CD4-positive, CD25-positive, alpha-beta regulatory T cell (primary cell): ENCODE measurements around the gene CDH24. TPM values are rescaled to one million over a fixed set of nuclear protein-coding genes. Genes with fewer than 3 reads are reported as not detected.

Experiments used
- ATAC-seq, 2 donors: fragments of 150-1000 bp; cut with Tn5 transposase; one replicate each; pipeline ENCODE4 v1.10.0; 2021; ENCODE audit warnings: low read depth in 2 of 2, moderate number of reproducible peaks in 2 of 2, moderate library complexity in 1 of 2
- DNase-seq, 3 donors: peaks; one replicate each; pipeline versions ENCODE4 v3.0.0 to v3.0.0-alpha.2; 2012 to 2022; ENCODE audit warnings: mixed read lengths in 1 of 3
- H3K27ac ChIP-seq: one replicate; pipeline ENCODE4 v1.7.0; 2013; ENCODE audit warnings: mild to moderate bottlenecking, low read length; ENCODE audit not compliant: insufficient read depth, poor library complexity, severe bottlenecking
- H3K27me3 ChIP-seq: one replicate; pipeline ENCODE4 v1.7.0; 2013; ENCODE audit warnings: low read length; ENCODE audit not compliant: control insufficient read depth, insufficient read depth
- H3K36me3 ChIP-seq: one replicate; pipeline ENCODE4 v1.7.0; 2013; ENCODE audit warnings: mild to moderate bottlenecking, low read length, moderate library complexity; ENCODE audit not compliant: control insufficient read depth, insufficient read depth
- H3K4me1 ChIP-seq: 2 replicates; pipeline ENCODE4 v1.7.0; 2013; ENCODE audit warnings: mild to moderate bottlenecking, low read length; ENCODE audit not compliant: insufficient read depth, control insufficient read depth, poor library complexity, severe bottlenecking
- H3K4me3 ChIP-seq: one replicate; pipeline ENCODE4 v1.7.0; 2013; ENCODE audit warnings: low read depth, mild to moderate bottlenecking, low read length, moderate library complexity
- H3K9me3 ChIP-seq, 2 experiments: 1 replicate in 1 of 2; 2 replicates in 1 of 2; pipeline ENCODE4 v1.7.0; 2013; ENCODE audit warnings: low read length in 2 of 2, mild to moderate bottlenecking in 1 of 2, moderate library complexity in 1 of 2; ENCODE audit not compliant: control insufficient read depth in 2 of 2
- H3K27ac Mint-ChIP-seq, 3 donors: one replicate each; pipeline ENCODE4 v1.8.0; 2020 to 2022; ENCODE audit warnings: mild to moderate bottlenecking in 3 of 3, mixed read lengths in 3 of 3, moderate library complexity in 2 of 3
- H3K27me3 Mint-ChIP-seq: one replicate; pipeline ENCODE4 v1.8.0; 2022; ENCODE audit warnings: mild to moderate bottlenecking, mixed read lengths
- H3K36me3 Mint-ChIP-seq: one replicate; pipeline ENCODE4 v1.8.0; 2020; ENCODE audit warnings: mixed read lengths
- H3K4me1 Mint-ChIP-seq, 4 donors: one replicate each; pipeline ENCODE4 v1.8.0; 2020 to 2022; ENCODE audit warnings: mixed read lengths in 4 of 4, mild to moderate bottlenecking in 1 of 4
- H3K4me3 Mint-ChIP-seq, 4 donors: one replicate each; pipeline ENCODE4 v1.8.0; 2020 to 2022; ENCODE audit warnings: mild to moderate bottlenecking in 4 of 4, mixed read lengths in 4 of 4, moderate library complexity in 3 of 4
- H3K9me3 Mint-ChIP-seq, 7 donors: one replicate each; pipeline ENCODE4 v1.8.0; 2020 to 2022; ENCODE audit warnings: mixed read lengths in 7 of 7, mild to moderate bottlenecking in 3 of 7, moderate library complexity in 2 of 7
- polyA plus RNA-seq, 4 donors: library from polyadenylated mRNA; unstranded; fragments of 300-500 nt; fragmentation: Illumina TruSeq; gene quantifications; one replicate each; pipeline ENCODE4 v1.2.3, GENCODE V29; 2021
- total RNA-seq: library from RNA; stranded (reverse); gene quantifications from one replicate; pipeline ENCODE4 v1.2.3, GENCODE V29; 2022

The CDH24 gene
- total and polyA plus RNA-seq, 5 donors from 2014 or later: 0.17 to 2.9 (median 0.29) TPM

GRCh38 chr14:23044840-23045239 lies 12.5 kb downstream of the CDH24 start:
- H3K27ac Mint-ChIP-seq: no peak overlapping the region
- no peaks in the 10 kb centered on the region for H3K27me3 ChIP-seq
- no peaks in the 10 kb centered on the region for H3K36me3 Mint-ChIP-seq
- no peaks in the 10 kb centered on the region for H3K9me3 Mint-ChIP-seq
- no peaks in the 10 kb centered on the region for H3K9me3 ChIP-seq
- H3K4me3 Mint-ChIP-seq: no peak overlapping the region
- H3K4me1 Mint-ChIP-seq: no peaks in the 10 kb centered on the region
- DNase-seq (no peak), ATAC-seq (no peak)
- peaks cover 5% of the 10 kb centered on the region for H3K27me3 Mint-ChIP-seq
- H3K36me3 ChIP-seq: no peaks in the 10 kb centered on the region
- H3K4me3 ChIP-seq: no peak overlapping the region
- no peaks in the 10 kb centered on the region for H3K4me1 ChIP-seq
- no peak overlapping the region for H3K27ac ChIP-seq

DNA sequence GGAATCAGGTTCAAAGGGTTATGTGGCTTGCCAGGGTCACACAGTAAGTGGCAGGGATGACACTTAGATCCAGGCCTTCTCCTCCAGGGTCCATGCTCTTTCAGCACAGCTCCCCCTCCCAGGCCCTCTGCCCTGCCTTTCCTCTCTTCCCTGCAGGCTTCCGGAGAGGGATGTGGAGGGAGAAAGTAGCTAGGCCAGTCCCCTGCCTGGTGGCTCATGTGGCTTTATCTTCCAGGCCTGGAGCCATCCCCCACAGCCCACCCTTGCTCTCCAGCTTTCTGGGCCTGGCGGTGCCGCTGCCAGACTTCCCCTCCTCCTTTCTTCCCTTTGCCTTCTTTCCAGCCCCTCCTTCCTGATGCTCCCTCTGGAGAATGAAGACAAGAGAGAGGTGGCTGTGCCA lies 13.6 kb downstream of the CDH24 start:
- Histone ChIP-seq H3K4me1 (no peaks in the 10 kb centered on the region), H3K27ac (no peak overlapping the region), H3K36me3 (no peaks in the 10 kb centered on the region), H3K9me3 (no peaks in the 10 kb centered on the region), H3K4me3 (no peak overlapping the region), H3K27me3 (no peaks in the 10 kb centered on the region)
- Mint-ChIP-seq H3K36me3 (no peaks in the 10 kb centered on the region), H3K27ac (no peak overlapping the region), H3K27me3 (peaks cover 8% of the 10 kb centered on the region), H3K4me3 (no peak overlapping the region), H3K9me3 (no peaks in the 10 kb centered on the region), H3K4me1 (peaks cover 0 to 2% (median 0%) of the 10 kb centered on the region in 4 donors)
- ATAC-seq: no peak
- DNase-seq: no peak

- H3K36me3 ChIP-seq: no peaks in the 10 kb centered on the region
- ATAC-seq (no peak), DNase-seq (no peak)
- Mint-ChIP-seq H3K4me3 (no peak overlapping the region), H3K9me3 (no peaks in the 10 kb centered on the region), H3K36me3 (no peaks in the 10 kb centered on the region), H3K27me3 (peaks cover 10% of the 10 kb centered on the region), H3K4me1 (peaks cover 0 to 4% (median 0%) of the 10 kb centered on the region in 4 donors), H3K27ac (no peak overlapping the region)
- no peaks in the 10 kb centered on the region for H3K27me3 ChIP-seq
- no peak overlapping the region for H3K4me3 ChIP-seq
- no peak overlapping the region for H3K27ac ChIP-seq
- H3K9me3 ChIP-seq: no peaks in the 10 kb centered on the region
- H3K4me1 ChIP-seq: no peaks in the 10 kb centered on the region
Measured at GRCh38 chr14:23043145-23043544, 14.2 kb downstream of the CDH24 start.

GRCh38 chr14:23042162-23042965 lies 15.0 kb downstream of the CDH24 start, which contains the start of gene PSMB11:
PSMB11 (plus strand) TSS chr14:23042212; CDS start chr14:23042226, 14 bp downstream.
- Mint-ChIP-seq H3K27ac (no peak within 1 kb of the TSS), H3K4me3 (no peak within 1 kb of the TSS), H3K9me3 (no peaks in the 10 kb centered on the region), H3K36me3 (no peaks in the 10 kb centered on the region), H3K4me1 (peaks cover 0 to 4% (median 0%) of the 10 kb centered on the region in 4 donors), H3K27me3 (peaks cover 7% of the 10 kb centered on the region)
- Histone ChIP-seq H3K9me3 (no peaks in the 10 kb centered on the region), H3K4me1 (no peaks in the 10 kb centered on the region), H3K4me3 (no peak within 1 kb of the TSS), H3K36me3 (no peaks in the 10 kb centered on the region), H3K27me3 (no peaks in the 10 kb centered on the region), H3K27ac (no peak within 1 kb of the TSS)
- DNase-seq: no peak
- no peak for ATAC-seq

- no peaks in the 10 kb centered on the region for H3K9me3 ChIP-seq
Measured at GRCh38 chr14:23041729-23042128, 15.6 kb downstream of the CDH24 start.

DNA sequence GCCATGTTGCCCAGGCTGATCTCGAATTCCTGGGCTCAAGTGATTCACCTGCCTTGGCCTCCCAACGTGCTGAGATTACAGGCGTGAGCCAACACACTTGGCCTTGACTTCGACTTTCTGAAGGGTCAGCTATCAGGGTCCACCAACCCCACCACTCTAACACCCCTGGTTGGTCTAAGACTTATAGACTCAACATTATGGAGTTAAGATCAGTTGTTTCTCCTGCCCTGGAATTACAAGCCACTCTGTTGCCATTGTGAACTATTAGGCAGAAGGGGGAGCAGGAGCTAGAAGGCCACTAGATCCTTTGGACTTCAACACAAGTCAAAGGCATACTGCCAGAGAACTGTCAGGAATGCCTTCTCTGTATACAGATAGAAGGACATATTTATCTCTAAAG lies 17.2 kb downstream of the CDH24 start:
- Mint-ChIP-seq H3K4me3 (no peak overlapping the region), H3K27ac (no peak overlapping the region), H3K9me3 (no peaks in the 10 kb centered on the region), H3K27me3 (peaks cover 5% of the 10 kb centered on the region), H3K4me1 (peaks cover 0 to 11% (median 8%) of the 10 kb centered on the region in 4 donors), H3K36me3 (no peaks in the 10 kb centered on the region)
- H3K9me3 ChIP-seq: no peaks in the 10 kb centered on the region
- no peaks in the 10 kb centered on the region for H3K36me3 ChIP-seq
- DNase-seq (no peak), ATAC-seq (no peak)
- no peaks in the 10 kb centered on the region for H3K27me3 ChIP-seq
- no peaks in the 10 kb centered on the region for H3K4me1 ChIP-seq
- no peak overlapping the region for H3K4me3 ChIP-seq
- H3K27ac ChIP-seq: no peak overlapping the region

More at GRCh38 chr14:23041729-23042128, 15.6 kb downstream of the CDH24 start:
- Histone ChIP-seq H3K36me3 (no peaks in the 10 kb centered on the region), H3K27me3 (no peaks in the 10 kb centered on the region), H3K27ac (no peak overlapping the region), H3K4me1 (no peaks in the 10 kb centered on the region), H3K4me3 (no peak overlapping the region)
- DNase-seq: no peak
- peaks cover 0 to 4% (median 1%) of the 10 kb centered on the region in 4 donors for H3K4me1 Mint-ChIP-seq
- H3K27ac Mint-ChIP-seq: no peak overlapping the region
- no peak overlapping the region for H3K4me3 Mint-ChIP-seq
- H3K27me3 Mint-ChIP-seq: peaks cover 5% of the 10 kb centered on the region
- H3K9me3 Mint-ChIP-seq: no peaks in the 10 kb centered on the region
- H3K36me3 Mint-ChIP-seq: no peaks in the 10 kb centered on the region
- ATAC-seq: no peak

- H3K4me3 Mint-ChIP-seq: peak overlapping the region; percentile 79 to 91 (median 86)
- DNase-seq (no peak), ATAC-seq (no peak)
- Histone ChIP-seq H3K4me1 (peaks cover 13% of the 10 kb centered on the region), H3K27me3 (no peaks in the 10 kb centered on the region), H3K9me3 (no peaks in the 10 kb centered on the region), H3K27ac (peak overlapping the region; percentile 94), H3K4me3 (peak overlapping the region; percentile 98), H3K36me3 (peaks cover 14% of the 10 kb centered on the region)
- peaks cover 12% of the 10 kb centered on the region for H3K36me3 Mint-ChIP-seq
- peaks cover 5% of the 10 kb centered on the region for H3K27me3 Mint-ChIP-seq
- no peaks in the 10 kb centered on the region for H3K9me3 Mint-ChIP-seq
- H3K4me1 Mint-ChIP-seq: peaks cover 5 to 46% (median 20%) of the 10 kb centered on the region in 4 donors
- peak overlapping the region; percentile 92 to 98 (median 95) for H3K27ac Mint-ChIP-seq
Measured at GRCh38 chr14:23035303-23036144, 21.8 kb downstream of the CDH24 start.
